ENCODE results near the gene KRT85.
A peak's percentile ranks its signal among the peaks of the same experiment; 100 is the strongest.

The KRT85 gene

DNA sequence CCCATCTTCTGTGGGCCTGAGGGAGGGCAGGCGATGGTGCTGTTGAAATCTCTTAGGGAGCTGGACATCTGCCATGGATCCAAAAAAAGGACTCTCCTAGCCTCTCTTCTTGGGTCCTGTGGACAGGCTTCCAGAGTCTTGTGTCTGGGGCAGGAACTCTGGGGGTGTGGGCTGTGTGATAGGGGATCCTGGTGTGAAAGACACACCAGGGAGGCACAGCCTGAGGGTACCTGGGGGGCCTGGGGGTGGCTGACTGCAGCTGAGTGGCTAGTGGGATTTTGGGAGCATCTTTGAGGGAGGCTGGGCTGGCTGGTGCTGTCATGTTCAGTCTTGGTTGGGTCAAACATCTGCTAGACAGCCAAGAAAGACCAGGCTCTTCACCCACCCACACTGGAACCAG is 44.3 kb downstream of the KRT85 start:
- no peak for DNase-seq

DNA sequence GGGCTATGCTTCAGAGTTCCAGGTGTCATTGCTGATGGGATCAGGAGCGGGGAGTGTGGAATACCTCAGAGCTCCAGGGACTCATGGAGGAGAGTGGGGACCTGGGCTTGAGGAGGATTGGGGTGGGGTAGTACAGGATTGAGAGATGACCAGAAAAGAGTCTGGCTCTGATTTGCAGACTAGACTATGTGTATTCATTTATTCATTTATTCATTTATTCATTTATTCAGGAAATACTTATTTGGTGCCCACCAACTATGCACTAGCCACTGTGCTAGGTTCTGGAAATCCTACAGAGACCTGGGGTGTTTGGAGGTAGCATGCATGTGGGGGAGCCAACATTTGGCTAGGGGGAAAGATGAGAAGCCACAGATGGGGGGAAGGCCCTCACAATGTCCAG is 45.2 kb downstream of the KRT85 start:
- no peak for DNase-seq

DNA sequence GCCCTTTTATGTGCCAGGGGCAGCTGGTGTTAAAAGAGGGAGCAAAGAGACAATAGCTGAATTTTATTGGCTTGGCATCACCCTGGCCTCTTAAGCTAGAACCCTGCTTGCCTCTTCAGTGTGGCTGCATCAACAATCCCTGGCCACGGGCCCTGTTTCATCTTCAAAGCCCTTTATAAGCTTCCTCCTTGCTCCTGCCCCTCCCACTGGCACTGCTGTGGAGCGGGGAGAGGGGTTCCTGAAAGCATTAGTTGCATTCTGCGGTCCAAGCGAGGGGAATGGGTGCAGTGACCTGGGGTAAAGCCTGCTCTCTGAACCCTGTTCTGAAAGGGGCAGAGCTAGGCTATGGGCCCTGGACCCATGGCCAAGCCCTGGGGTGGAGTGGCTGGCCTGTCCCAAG is 45.9 kb downstream of the KRT85 start:
- no peak for DNase-seq

DNA sequence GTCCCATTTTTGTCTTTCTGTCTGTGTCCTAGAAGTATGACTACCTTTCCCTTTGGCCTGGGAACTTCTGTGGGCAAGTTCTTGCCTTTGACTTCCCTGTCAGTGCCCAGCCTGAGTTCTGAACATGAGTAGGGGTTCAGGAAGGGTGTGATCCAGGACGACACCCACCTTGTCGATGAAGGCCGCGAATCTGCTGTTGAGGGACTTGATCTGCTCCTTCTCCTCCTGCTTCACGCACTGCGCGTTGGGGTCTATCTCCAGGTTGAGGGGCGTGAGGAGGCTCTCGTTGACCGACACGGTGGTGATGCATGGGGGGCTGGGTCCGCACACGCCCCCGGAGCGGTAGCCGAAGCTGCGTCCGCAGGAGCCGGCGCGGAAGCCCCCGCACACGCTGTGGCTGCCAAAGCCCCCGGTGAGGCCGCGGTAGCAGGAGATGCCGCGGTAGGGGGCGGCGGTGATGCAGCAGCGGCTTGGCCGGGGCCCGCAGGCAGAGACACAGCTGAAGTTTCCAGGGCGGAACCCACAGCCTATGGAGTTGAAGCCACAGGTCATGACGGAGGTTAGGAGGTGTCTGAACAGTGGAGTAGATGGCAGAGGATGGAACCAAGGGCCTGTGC is 46.4 kb downstream of the KRT85 start, which contains the start of gene KRT83:
KRT83 (minus strand) TSS at position 615 of the 617 bp plus-strand sequence; CDS start at position 552, 63 bp downstream.
- no peak for DNase-seq

DNA sequence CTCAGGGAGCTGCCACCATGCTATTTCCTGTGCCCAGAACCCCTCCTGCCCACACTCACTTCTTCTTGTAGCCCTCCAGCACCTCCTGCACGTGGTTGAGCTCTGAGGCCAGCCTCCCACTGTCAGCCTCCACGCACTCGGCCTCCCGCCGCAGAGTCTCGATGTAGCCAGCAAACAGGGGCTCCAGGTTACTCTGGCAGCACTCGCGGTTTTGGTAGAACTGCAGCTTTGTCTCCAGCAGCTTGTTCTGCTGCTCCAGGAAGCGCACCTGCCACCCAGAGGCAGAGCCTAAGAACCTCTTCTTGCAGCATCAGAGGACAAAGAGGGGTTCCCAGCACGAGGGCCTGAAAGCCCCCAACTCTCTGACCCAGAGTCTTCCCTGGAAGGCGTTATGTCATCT is 48.2 kb downstream of the KRT85 start:
- no peak for DNase-seq

DNA sequence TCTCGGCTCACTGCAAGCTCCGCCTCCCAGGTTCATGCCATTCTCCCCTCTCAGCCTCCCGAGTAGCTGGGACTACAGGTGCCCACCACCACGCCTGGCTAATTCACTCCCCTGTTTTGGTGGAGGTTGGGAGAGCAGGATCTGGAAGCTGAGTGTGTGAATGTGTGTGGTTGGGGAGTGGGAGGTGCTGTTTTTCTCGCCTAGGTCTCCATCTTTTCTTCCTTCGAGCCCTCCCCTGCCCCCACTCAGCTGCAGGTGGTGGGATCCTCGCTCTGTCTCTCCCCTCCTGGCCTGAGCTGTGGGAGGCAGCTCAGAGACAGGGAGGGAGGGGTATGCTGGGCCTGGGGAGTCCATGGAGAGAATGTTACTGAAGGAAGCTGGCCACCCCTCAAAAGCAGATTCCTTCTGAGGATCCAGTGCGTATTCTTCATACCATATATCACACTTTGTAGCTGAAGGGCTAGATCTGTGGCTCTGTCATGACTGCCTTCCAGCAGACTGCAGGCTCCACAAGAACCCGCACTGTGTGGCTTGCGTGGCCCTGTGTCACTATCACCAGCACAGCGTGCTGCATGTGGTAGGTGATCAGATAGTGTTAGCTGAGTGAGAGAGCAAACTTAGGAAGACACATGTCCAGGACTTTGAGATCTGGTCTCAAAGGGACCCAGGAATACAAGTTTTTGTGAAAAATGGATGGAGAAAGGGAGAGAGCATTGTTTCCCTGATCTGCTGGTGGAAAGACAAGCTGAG is 48.9 kb downstream of the KRT85 start:
- no peak for DNase-seq

DNA sequence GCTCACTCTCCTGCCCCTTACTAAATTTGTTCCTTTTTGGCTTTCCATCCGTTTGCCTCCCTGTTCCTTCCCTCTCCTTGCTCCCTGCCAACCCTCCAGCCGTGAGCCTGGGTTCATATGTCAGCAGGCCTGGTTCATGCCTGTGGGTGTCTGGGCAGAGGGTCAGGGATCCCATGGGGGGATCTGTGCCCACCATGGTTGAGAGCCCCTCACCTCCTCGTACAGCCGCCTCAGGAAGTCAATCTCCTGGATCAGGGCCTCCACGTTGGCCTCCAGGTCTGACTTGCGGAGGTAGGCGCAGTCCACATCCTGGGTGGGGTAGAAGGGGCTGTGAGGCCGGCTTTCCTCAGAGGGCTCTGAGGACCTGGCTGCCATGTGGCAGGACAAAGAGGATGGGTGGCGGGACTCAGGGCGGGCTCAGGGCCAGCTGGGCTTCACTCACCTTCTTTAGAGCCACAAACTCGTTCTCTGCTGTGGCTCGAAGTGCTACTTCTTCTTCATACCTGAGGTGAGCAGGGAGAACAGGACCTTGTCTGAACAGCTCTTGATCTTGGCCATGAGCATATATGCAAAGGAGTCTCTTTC is 49.7 kb downstream of the KRT85 start:
- DNase-seq: no peak

DNA sequence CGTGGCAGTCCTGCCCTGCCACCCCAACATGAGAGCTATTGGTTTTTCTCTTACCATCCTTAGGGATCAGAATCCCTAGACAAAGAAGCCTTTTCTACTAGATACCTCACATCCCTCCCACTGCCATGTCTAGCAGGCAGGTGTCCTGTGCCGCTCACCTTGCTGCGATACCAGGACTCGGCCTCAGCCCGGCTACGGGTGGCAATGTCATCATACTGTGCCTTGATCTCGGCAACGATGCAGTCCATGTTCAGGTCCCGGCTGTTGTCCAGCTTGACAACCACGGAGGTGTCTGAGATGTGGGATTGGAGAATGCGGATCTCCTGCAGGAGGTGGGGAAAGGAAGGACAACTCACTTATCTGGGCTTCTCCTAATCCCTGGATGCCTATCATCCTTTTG is 50.6 kb downstream of the KRT85 start:
- no peak for DNase-seq

DNA sequence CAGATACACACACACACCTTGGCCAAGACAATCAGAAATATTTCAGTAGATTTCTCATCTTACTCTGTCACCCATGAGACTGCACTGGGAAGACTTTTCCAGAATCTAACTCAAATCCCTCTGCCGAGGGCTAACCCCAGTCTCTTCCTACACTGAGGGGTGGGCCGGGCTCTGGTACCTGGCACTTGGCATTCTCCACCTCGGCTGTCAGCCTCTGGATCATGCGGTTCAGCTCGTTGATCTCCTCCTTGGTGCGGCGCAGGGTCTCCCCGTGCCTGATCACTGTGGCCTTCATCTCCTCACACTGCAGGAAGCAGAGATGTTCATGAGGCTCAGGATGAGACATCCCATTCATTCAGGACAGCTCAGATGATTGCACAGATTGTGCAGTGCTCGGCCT is 51.0 kb downstream of the KRT85 start:
- DNase-seq: no peak

DNA sequence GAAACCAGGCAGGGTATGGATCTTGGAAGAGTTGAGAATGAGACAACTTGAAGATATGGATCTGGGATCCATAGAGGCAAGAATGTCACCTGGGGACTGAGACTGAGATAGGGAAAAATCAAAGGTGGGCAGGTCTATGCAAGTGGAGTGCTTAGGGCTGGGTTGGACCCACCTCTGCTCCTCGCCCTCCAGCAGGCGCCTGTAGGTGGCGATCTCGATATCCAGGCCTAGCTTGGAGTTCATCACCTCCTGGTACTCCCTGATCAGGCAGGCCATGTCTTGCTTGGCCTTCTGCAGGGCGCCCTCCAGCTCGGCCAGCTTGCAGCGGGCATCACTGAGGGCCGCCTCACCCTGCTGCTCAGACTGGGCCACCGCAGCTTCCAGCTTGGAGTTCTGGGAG is 51.6 kb downstream of the KRT85 start:
- peak; percentile 13 for DNase-seq

DNA sequence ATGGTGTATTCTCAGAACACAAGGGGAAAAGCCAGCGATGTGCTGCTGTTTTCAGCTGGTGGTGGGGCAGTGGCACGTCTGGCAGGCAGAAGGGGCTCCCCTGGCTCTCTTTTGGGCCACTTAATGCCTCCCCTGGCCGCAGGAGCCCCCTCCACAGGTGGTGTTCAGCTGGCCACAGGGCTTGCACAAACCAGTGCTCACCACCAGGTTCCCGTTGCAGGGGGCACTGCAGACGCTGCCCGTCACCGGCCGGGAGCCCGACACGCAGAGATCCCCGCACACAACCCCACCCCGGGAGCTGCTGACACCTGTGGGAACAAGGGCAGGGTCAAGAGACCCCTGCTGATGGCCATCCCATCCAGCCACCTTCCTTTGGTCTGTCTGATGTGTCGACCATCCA is 52.8 kb downstream of the KRT85 start:
- DNase-seq: no peak

DNA sequence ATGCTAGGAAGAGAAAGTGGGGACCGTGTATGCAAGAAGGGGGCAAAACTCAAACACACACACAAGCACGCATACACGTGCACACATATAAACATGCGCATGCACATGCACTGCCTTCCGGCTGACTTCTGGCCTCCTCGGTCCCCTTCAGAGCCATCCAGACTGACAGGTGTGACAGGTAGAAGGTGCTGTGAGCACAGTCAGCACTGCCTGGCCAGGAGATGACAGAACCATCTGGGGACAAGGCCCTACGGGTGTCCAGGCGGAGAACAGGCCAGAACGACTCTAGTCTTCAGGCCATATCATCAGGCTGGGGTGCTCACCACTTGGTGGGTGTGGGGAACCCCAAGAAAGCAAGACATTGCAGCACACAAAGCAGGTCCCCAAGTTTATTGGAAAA is 53.4 kb downstream of the KRT85 start:
- DNase-seq: no peak

DNA sequence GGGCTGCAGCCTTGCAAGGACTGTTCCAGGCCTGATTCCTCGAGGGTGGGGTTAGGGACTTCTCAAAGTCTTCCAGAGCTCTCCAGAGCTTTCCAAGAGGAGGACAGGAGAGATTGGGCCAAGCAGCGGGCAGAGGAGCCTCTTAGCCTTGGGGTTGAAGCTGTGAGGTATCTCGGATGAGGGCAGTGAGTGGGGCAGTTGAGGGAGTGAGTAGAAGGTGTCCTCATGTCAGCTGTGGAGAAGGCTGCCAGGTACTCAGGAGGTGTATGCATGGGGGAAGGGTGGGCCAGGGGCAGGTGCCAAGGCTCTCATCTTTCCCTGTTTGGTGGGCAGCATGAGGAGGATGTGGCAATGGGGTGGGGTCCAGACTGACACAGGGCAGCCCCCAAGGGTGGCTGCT is 53.8 kb downstream of the KRT85 start:
- no peak for DNase-seq

DNA sequence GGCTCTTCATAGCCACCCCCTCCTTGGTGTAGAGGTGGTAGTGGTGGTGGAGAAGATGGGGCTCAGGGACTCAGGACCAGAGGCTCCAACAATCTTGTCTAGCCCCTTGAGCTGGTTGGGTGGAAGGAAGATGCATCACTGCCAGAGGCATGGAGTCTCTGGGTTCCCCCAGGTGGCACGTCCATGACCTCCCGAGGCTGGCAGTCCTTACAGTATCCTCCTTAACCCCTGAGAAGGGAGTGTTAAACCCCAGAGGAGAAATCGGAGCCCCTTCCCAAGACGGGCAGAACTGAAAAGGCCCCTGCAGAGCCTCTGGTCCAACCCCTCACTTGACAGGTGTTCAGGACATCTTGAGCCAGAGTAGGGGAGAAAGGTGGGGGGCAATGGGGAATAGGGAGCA is 55.2 kb downstream of the KRT85 start:
- DNase-seq: no peak

DNA sequence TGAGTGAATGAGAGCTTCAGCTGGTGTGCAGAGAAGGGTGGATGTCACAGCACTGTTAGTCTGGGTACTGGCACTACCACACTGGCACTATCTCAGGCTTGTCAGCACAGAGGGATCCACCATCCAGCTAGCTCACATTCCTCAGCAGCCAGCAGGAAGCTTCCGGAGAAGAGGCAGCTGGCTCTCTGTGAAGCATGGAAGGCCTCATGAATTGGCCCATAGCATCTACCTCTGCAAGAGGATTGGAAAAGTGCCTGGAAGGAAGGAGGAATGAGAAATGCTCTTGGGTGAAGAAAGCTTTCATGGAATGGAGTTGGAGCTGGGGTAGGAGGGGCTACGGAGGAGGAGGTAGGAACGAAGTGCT is 56.0 kb downstream of the KRT85 start:
- no peak for DNase-seq

DNA sequence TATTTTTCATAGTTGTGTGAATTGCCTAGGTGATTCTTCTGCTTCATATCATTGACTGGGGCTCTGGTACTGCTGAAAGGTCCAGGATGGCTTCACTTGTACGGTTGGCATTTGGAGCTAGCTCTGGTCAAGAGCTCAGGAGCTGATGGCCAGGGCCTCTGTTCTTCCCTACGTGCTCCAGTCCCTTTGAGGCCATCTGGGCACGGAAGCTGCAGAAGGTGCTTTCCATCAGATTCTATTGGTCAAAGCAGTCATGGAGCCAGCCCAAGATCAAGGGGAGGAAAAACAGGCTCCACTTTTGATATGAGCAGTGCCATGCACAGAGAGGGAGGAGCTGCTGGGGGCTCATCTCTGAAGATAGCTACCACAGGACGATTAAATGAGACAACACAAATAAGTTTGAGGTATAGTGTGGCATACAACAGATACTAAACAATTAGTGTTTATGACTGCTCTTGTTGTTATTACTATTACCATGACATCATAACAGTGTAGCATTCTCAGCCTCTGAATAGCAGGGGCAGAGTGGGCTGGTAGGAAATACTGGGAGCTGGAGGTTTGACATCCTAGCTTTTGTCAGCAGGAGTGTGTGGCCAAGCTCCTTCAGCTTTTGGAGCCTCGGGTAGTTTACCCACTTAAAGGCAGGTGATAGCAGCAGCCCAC is 56.5 kb downstream of the KRT85 start:
- no peak for DNase-seq
